A673 (cell line): ENCODE measurements around the gene AKR7A2. TPM values are rescaled to one million over a fixed set of nuclear protein-coding genes. Genes with fewer than 3 reads are reported as not detected.

Source experiments
- BruUV-seq: library from RNA; stranded (reverse); fragments of 400-500 nt; replicated peaks from 2 replicates; lab custom pipeline; 2021; lab: Mats Ljungman, UMichigan
- CTCF ChIA-PET: fragments of 300-600 bp; sonication (Branson Sonifier 250); formaldehyde crosslinking; loops from one replicate; lab custom pipeline; 2022; ENCODE audit warnings: antibody characterized with exemption; lab: Charles Lee
- POLR2A ChIA-PET: fragments of 300-600 bp; sonication (Branson Sonifier 250); formaldehyde crosslinking; loops from one replicate; lab custom pipeline; 2022; ENCODE audit warnings: antibody characterized with exemption; ENCODE audit not compliant: low non-redundant PET; lab: Charles Lee
- DNase-seq: peaks from one replicate; pipeline ENCODE4 v3.0.0-alpha.2; 2015; ENCODE audit warnings: low spot score
- H3K27ac ChIP-seq: fragments of 200-600 bp; sonication (generic); 2 replicates; pipeline ENCODE4 v1.5.1; 2016; ENCODE audit warnings: mixed run types, low read depth, mild to moderate bottlenecking, mixed read lengths, antibody characterized with exemption, low read length; ENCODE audit not compliant: poor library complexity, severe bottlenecking
- H3K27me3 ChIP-seq: fragments of 200-600 bp; sonication (generic); replicated peaks from 2 replicates; pipeline ENCODE4 v1.6.1; 2017; ENCODE audit warnings: mixed run types, low read depth, mild to moderate bottlenecking, mixed read lengths, antibody characterized with exemption, low read length; ENCODE audit not compliant: insufficient read depth, poor library complexity
- H3K36me3 ChIP-seq: fragments of 200-600 bp; sonication (generic); 2 replicates; pipeline ENCODE4 v1.6.1; 2016; ENCODE audit warnings: mixed run types, mild to moderate bottlenecking, mixed read lengths, antibody characterized with exemption, low read length; ENCODE audit not compliant: insufficient read depth, poor library complexity, severe bottlenecking
- H3K4me1 ChIP-seq: fragments of 200-600 bp; sonication (generic); 2 replicates; pipeline ENCODE4 v1.6.1; 2017; ENCODE audit warnings: mixed run types, mild to moderate bottlenecking, mixed read lengths, antibody characterized with exemption, low read length; ENCODE audit not compliant: insufficient read depth, poor library complexity, severe bottlenecking
- H3K4me3 ChIP-seq: fragments of 200-600 bp; sonication (generic); 2 replicates; pipeline ENCODE4 v1.5.1; 2016; ENCODE audit warnings: low read depth, mixed run types, mild to moderate bottlenecking, mixed read lengths, low read length; ENCODE audit not compliant: poor library complexity, severe bottlenecking
- H3K9me3 ChIP-seq: fragments of 200-600 bp; sonication (generic); 2 replicates; pipeline ENCODE4 v1.6.1; 2016; ENCODE audit warnings: mixed run types, low read depth, mild to moderate bottlenecking, mixed read lengths, antibody characterized with exemption, low read length; ENCODE audit not compliant: poor library complexity, severe bottlenecking
- CTCF ChIP-seq: fragments of 300-800, 200-600 bp; sonication (generic); conservative IDR thresholded peaks from 2 replicates; pipeline ENCODE4 v1.5.1; 2017; ENCODE audit warnings: low read depth, mild to moderate bottlenecking, antibody characterized with exemption, low read length, moderate library complexity, mixed read lengths
- EZH2 ChIP-seq: fragments of 200-600 bp; sonication (generic); IDR thresholded peaks from 2 replicates; pipeline ENCODE4 v1.6.1; 2017; ENCODE audit warnings: borderline replicate concordance, low read depth, mild to moderate bottlenecking, mixed read lengths, antibody characterized with exemption, low read length; ENCODE audit not compliant: poor library complexity, severe bottlenecking
- intact Hi-C: fragments of 100-400 bp; cut with micrococcal nuclease; formaldehyde crosslinking; loops from one replicate; pipeline ENCODE4 v1.10.0; 2022; ENCODE audit not compliant: unreplicated experiment
- total RNA-seq: library from RNA; stranded (reverse); gene quantifications from 2 replicates; pipeline ENCODE4 v1.2.3, GENCODE V29; 2021

AKR7A2 gene
- total RNA-seq, 1 experiment from 2014 or later = 57.2 TPM

DNA sequence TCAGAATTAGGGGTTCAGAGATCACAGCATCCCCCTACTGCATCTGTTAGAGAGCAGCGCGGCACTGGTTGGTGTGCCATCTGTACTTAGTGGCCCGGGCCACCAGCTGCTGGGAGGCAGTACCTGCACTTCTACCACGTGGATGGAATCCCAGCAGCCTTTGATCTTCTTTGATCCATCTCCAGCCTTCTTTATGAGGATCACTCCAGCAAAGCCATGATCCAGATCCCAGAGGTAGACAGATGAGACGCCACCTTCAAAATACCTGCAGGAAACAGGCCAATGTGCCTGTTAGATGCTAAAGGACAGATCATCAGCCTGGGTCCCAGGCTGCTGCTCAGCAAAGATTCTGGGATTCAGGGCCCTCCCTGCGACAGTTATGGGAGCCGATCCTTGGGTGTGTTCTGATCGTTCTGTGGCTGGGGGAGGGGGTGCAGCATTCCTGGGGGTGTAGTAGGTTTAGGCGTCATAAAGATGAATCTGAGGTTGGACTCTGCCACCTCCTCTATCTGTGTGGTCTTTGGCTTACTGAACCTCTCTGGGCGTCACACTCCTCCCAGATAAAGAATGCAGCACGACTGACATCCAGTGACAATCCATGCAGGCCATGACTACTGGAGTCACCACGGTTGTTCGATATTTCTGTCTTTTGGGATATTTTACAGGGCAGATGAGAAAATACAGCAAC lies 45.5 kb upstream of the AKR7A2 start:
- H3K4me3 ChIP-seq = no peak overlapping the region
- no peaks in the 10 kb centered on the region for H3K4me1 ChIP-seq
- intact Hi-C loops = no loop called here
- CTCF ChIA-PET = no interaction called here
- no peak for DNase-seq
- no peak overlapping the region for H3K27ac ChIP-seq
- no TSS peak for BruUV-seq
- H3K9me3 ChIP-seq = no peaks in the 10 kb centered on the region
- no peak for TF ChIP-seq EZH2
- TF ChIP-seq CTCF = no peak
- H3K27me3 ChIP-seq = no peaks in the 10 kb centered on the region
- peaks cover 13% of the 10 kb centered on the region for H3K36me3 ChIP-seq
- POLR2A ChIA-PET = no interaction called here

DNA sequence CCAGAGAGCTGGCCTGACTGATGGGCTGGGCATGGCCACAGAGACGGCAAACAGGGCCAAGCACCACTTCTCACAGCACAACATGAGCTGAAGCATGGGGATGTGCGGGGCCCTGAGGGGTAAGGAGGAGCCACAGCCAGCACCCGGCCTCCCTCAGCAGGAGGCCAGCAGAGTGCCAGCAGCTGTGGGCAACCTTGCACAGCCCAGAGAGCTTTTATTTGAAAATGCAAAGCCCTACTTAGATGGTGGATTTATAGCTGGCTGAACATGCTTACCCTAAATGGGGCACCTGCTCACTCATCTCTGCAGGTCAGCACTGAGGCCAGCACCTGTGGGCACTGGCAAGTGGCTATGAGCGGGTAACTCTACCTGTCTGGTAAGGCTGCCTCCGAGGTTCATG lies 44.3 kb upstream of the AKR7A2 start:
- no TSS peak for BruUV-seq
- DNase-seq = no peak
- H3K4me3 ChIP-seq = no peak overlapping the region
- H3K27ac ChIP-seq = no peak overlapping the region
- peaks cover 13% of the 10 kb centered on the region for H3K36me3 ChIP-seq
- ChIA-PET CTCF (no interaction called here), POLR2A (no interaction called here)
- H3K9me3 ChIP-seq = no peaks in the 10 kb centered on the region
- no peak for TF ChIP-seq CTCF
- no peak for TF ChIP-seq EZH2
- H3K4me1 ChIP-seq = no peaks in the 10 kb centered on the region
- intact Hi-C loops = no loop called here
- no peaks in the 10 kb centered on the region for H3K27me3 ChIP-seq

DNA sequence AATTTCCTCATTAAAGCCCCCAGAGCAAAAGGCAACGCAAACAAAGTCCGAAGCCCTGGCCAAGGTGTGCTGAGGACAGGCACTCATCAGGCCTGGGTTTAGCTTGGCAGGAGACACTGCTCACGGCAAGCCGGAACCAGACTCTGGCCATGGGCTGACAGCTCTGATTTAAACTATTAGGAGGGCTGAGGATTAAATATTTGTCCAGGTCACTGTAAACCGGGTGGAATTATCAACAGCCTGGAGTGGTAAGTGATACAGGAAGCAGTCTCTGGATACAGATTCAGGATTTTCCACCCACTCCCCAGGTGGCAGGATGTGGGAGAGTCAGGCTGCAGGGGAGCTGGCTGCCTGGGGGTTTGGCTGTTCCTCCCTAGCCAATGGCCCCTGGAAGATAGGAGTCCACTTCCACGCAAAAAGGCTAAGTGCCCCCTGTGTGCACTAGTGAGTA lies 42.6 kb upstream of the AKR7A2 start:
- DNase-seq = no peak
- CTCF ChIA-PET = no interaction called here
- Histone ChIP-seq H3K4me3 (no peak overlapping the region), H3K36me3 (peaks cover 13% of the 10 kb centered on the region), H3K9me3 (no peaks in the 10 kb centered on the region), H3K27ac (no peak overlapping the region), H3K4me1 (no peaks in the 10 kb centered on the region), H3K27me3 (no peaks in the 10 kb centered on the region)
- BruUV-seq = no TSS peak
- intact Hi-C loops = no loop called here
- TF ChIP-seq EZH2 (no peak), CTCF (no peak)
- POLR2A ChIA-PET = no interaction called here
